Osteoblast (primary cell): ENCODE results near the gene ATAD3C. TPM values are rescaled to one million over a fixed set of nuclear protein-coding genes. Genes with fewer than 3 reads are reported as not detected.

Source experiments
- DNase-seq: peaks from one replicate; pipeline ENCODE4 v3.0.0; 2011; ENCODE audit warnings: low spot score, mixed read lengths; ENCODE audit not compliant: insufficient read length; ENCODE audit errors: missing footprints
- H2AFZ ChIP-seq: 2 replicates; pipeline ENCODE4 v1.6.0; 2011; ENCODE audit warnings: mild to moderate bottlenecking, low read length
- H3K27ac ChIP-seq: 2 replicates; pipeline ENCODE4 v1.5.1; 2011; ENCODE audit warnings: mild to moderate bottlenecking, low read depth, low read length, moderate library complexity
- H3K27me3 ChIP-seq: 2 replicates; pipeline ENCODE4 v1.6.0; 2012; ENCODE audit warnings: mild to moderate bottlenecking, control low read depth, inconsistent platforms, low read length, moderate library complexity; ENCODE audit not compliant: insufficient read depth
- H3K36me3 ChIP-seq: 2 replicates; pipeline ENCODE4 v1.5.1; 2011; ENCODE audit warnings: mild to moderate bottlenecking, low read length, control low read depth, moderate library complexity; ENCODE audit not compliant: insufficient read depth
- H3K4me1 ChIP-seq: 2 replicates; pipeline ENCODE4 v1.5.1; 2011; ENCODE audit warnings: mild to moderate bottlenecking, low read length, control low read depth, moderate library complexity; ENCODE audit not compliant: insufficient read depth
- H3K4me2 ChIP-seq: 2 replicates; pipeline ENCODE4 v1.6.0; 2011; ENCODE audit warnings: mild to moderate bottlenecking, low read length; ENCODE audit not compliant: insufficient read depth
- H3K4me3 ChIP-seq: fragments of 200-600 bp; sonication (generic); 3 replicates; pipeline ENCODE4 v1.5.1; 2012; ENCODE audit warnings: mild to moderate bottlenecking, low read length, inconsistent platforms; ENCODE audit not compliant: insufficient read depth
- H3K79me2 ChIP-seq: 2 replicates; pipeline ENCODE4 v1.6.0; 2012; ENCODE audit warnings: mild to moderate bottlenecking, low read length, control low read depth, inconsistent platforms; ENCODE audit not compliant: insufficient read depth
- H3K9me3 ChIP-seq: 2 replicates; pipeline ENCODE4 v1.5.1; 2011; ENCODE audit warnings: low read depth, low read length, control low read depth
- H4K20me1 ChIP-seq: 2 replicates; pipeline ENCODE4 v1.6.0; 2012; ENCODE audit warnings: mild to moderate bottlenecking, low read length, control low read depth; ENCODE audit not compliant: insufficient read depth
- CTCF ChIP-seq: IDR thresholded peaks from 2 replicates; pipeline ENCODE4 v1.5.1; 2011; ENCODE audit warnings: mild to moderate bottlenecking, low read depth, low read length, moderate library complexity; ENCODE audit errors: extremely low read depth
- total RNA-seq: library from RNA; depleted of rRNA; stranded (reverse); fragments of >200 nt; gene quantifications from 2 replicates; pipeline ENCODE4 v1.2.3, GENCODE V29; 2012

ATAD3C gene
- total RNA-seq, 1 donor: under 0.01 TPM

DNA sequence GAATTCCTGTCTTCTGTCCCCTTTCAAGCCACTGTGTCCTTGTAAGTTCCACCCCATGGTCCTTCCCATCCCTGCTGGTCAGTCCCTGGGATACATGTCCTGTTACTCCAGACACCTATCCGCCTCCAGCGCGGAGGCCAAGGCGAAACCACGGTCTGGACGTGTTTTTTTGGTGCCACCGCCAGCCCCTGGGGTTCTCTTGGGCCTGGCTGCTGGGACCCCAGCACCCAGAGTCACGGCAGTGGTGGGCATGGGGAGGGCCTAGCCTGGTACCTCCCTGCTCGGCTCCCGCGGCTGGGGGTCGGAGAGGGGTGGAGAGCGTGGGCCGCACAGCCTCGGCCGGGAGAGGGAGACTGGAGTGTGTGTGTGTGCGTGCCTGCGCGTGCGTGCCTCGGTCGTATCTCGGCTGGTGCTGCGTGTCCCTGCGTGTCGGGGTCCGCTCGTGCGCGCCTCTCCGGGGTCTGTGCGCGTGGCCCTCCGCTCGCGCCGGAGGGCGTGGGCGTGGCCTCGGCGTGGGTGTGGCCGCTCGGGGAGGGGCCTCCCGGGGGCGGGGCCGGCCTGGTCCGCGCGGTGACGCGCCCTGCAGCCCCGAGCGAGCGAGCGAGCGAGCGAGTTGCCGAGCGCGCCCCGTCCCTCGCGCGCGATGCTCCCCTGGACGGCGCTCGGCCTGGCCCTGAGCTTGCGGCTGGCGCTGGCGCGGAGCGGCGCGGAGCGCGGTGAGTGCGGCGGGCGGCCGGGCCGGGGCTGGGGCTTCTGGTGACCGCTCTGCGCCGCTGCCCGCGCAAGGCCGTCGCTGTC is 14.2 kb upstream of the ATAD3C start, which contains the start of gene VWA1:
Gene VWA1, plus strand, starts transcription at position 585 of the 798 bp plus-strand sequence. Its CDS starts 59 bp downstream, at position 644.
- H3K27me3 ChIP-seq: peaks cover 11% of the 10 kb centered on the region
- no peak within 1 kb of the TSS for H2AFZ ChIP-seq
- no peaks in the 10 kb centered on the region for H4K20me1 ChIP-seq
- no peaks in the 10 kb centered on the region for H3K79me2 ChIP-seq
- no peak within 1 kb of the TSS for H3K27ac ChIP-seq
- H3K4me2 ChIP-seq: peak within 1 kb of the TSS; percentile 76
- TF ChIP-seq CTCF: no peak
- DNase-seq: peak; percentile 100
- H3K9me3 ChIP-seq: no peaks in the 10 kb centered on the region
- no peaks in the 10 kb centered on the region for H3K36me3 ChIP-seq
- peak within 1 kb of the TSS; percentile 55 for H3K4me3 ChIP-seq
- H3K4me1 ChIP-seq: peaks cover 8% of the 10 kb centered on the region

GRCh38 chr1:1435911-1436629 is 13.4 kb upstream of the ATAD3C start:
- Histone ChIP-seq H3K9me3 (no peaks in the 10 kb centered on the region), H3K27me3 (peaks cover 11% of the 10 kb centered on the region), H3K36me3 (no peaks in the 10 kb centered on the region), H3K4me3 (peak overlapping the region; percentile 45), H3K4me2 (peak overlapping the region; percentile 63), H2AFZ (no peak overlapping the region), H4K20me1 (no peaks in the 10 kb centered on the region), H3K79me2 (no peaks in the 10 kb centered on the region), H3K4me1 (peaks cover 7% of the 10 kb centered on the region), H3K27ac (no peak overlapping the region)
- peak; percentile 90 for DNase-seq
- no peak for TF ChIP-seq CTCF

DNA sequence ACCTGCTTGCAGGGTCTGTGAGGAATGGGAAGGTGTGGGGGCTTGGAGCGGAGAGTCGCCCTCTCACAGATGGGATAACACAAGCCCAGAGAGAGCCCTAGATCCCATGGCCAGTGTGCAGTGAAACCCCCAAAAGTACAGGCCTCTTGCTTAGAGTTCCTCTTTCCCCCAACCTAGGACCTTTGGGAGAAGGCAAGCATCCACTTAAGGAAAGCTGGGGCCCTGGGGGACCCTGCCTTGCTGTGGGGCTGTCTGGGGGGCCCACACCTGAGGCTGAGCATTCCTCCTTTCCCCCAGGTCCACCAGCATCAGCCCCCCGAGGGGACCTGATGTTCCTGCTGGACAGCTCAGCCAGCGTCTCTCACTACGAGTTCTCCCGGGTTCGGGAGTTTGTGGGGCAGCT is 12.9 kb upstream of the ATAD3C start:
- peak; percentile 91 for DNase-seq
- no peak overlapping the region for H2AFZ ChIP-seq
- H3K4me3 ChIP-seq: no peak overlapping the region
- H3K36me3 ChIP-seq: no peaks in the 10 kb centered on the region
- H4K20me1 ChIP-seq: no peaks in the 10 kb centered on the region
- H3K79me2 ChIP-seq: no peaks in the 10 kb centered on the region
- H3K27me3 ChIP-seq: peaks cover 11% of the 10 kb centered on the region
- TF ChIP-seq CTCF: no peak
- no peaks in the 10 kb centered on the region for H3K9me3 ChIP-seq
- no peak overlapping the region for H3K27ac ChIP-seq
- no peak overlapping the region for H3K4me2 ChIP-seq
- peaks cover 8% of the 10 kb centered on the region for H3K4me1 ChIP-seq
